Stomach (tissue), 9 donors: ENCODE results near the gene GMDS. TPM values are rescaled to one million over a fixed set of nuclear protein-coding genes. Genes with fewer than 3 reads are reported as not detected.

Experiments
- DNase-seq, 2 donors: peaks; one replicate each; pipeline versions ENCODE4 v3.0.0 to v3.0.0-alpha.2; 2013 to 2019
- H3K27ac ChIP-seq, 5 donors: fragments of 200-600 bp in 4 of 5; sonication (generic) in 4 of 5; one replicate each; pipeline ENCODE4 v1.5.1; 2013 to 2019; ENCODE audit warnings: mild to moderate bottlenecking in 1 of 5, moderate library complexity in 1 of 5
- H3K27me3 ChIP-seq, 3 donors: fragments of 200-600 bp; sonication (generic); one replicate each; pipeline ENCODE4 v1.5.1; 2017 to 2019; ENCODE audit warnings: mixed run types in 1 of 3
- H3K36me3 ChIP-seq, 4 donors: fragments of 200-600 bp; sonication (generic); 1 replicate in 3 of 4; 2 replicates in 1 of 4; pipeline ENCODE4 v1.5.1; 2016 to 2019
- H3K4me1 ChIP-seq, 4 donors: fragments of 200-600 bp; sonication (generic); one replicate each; pipeline ENCODE4 v1.5.1; 2016 to 2019
- H3K4me3 ChIP-seq, 4 donors: fragments of 200-600 bp; sonication (generic) in 3 of 4; one replicate each; pipeline ENCODE4 v1.5.1; 2016 to 2019; ENCODE audit warnings: mild to moderate bottlenecking in 1 of 4
- H3K9me3 ChIP-seq, 4 donors: fragments of 200-600 bp; sonication (generic); one replicate each; pipeline ENCODE4 v1.5.1; 2016 to 2019
- CTCF ChIP-seq, 7 experiments: fragments of 450-650 bp in 4 of 7; fragments of 200-600 bp in 3 of 7; sonication (generic) in 3 of 7; IDR thresholded peaks; one replicate each; pipeline ENCODE4 v1.5.1; 2016 to 2019; ENCODE audit warnings: antibody characterized with exemption in 7 of 7, control low read depth in 2 of 7, mild to moderate bottlenecking in 1 of 7
- EP300 ChIP-seq: sonication (generic); formaldehyde crosslinking; IDR thresholded peaks from one replicate; pipeline ENCODE4 v1.6.1; 2017; ENCODE audit warnings: antibody characterized with exemption
- POLR2A ChIP-seq, 4 donors: fragments of 450-650 bp; IDR thresholded peaks; one replicate each; pipeline ENCODE4 v1.6.1; 2016; ENCODE audit warnings: antibody characterized with exemption in 4 of 4, control low read depth in 2 of 4, mild to moderate bottlenecking in 1 of 4, moderate library complexity in 1 of 4
- POLR2AphosphoS5 ChIP-seq, 3 donors: sonication (generic); formaldehyde crosslinking; IDR thresholded peaks; one replicate each; pipeline ENCODE4 v1.6.1; 2016; ENCODE audit warnings: antibody characterized with exemption in 3 of 3
- WGBS, 5 donors: extraction: QIAGEN DNeasy Blood & Tissue Kit in 3 of 5; methylation state at CpG; one replicate each; pipeline versions ENCODE4 v1.1.5 to v1.1.7; 2013 to 2018; 5-methylcytosine and 5-hydroxymethylcytosine counted together
- intact Hi-C: fragments of 100-400 bp; cut with DNase I; formaldehyde crosslinking; loops from one replicate; pipeline ENCODE4 v1.15.1; 2023; ENCODE audit warnings: low total_unique reads
- polyA plus RNA-seq, 3 donors: library from polyadenylated mRNA; stranded (reverse); fragments of 200-250 nt; gene quantifications; one replicate each; pipeline ENCODE4 v1.2.3, GENCODE V29; 2013
- total RNA-seq, 5 donors: library from RNA; depleted of rRNA; stranded (reverse); fragments of >200 nt; gene quantifications; one replicate each; pipeline versions ENCODE4 v1.1.0 to v1.2.3, GENCODE V29; 2014 to 2016
- donor health status: healthy with polysubstance abuse.
- donor health status: Bipolar disorder and iron deficiency.
- donor health status: healthy.

GMDS gene
- total and polyA plus RNA-seq, 8 donors: 83.7 to 262 (median 121) TPM

GRCh38 chr6:2179950-2180349 is 65.5 kb downstream of the GMDS start:
- Histone ChIP-seq H3K27ac (no peak overlapping the region), H3K36me3 (no peaks in the 10 kb centered on the region), H3K27me3 (no peaks in the 10 kb centered on the region), H3K4me1 (peaks cover 0 to 13% (median 3%) of the 10 kb centered on the region in 4 donors), H3K4me3 (no peak overlapping the region), H3K9me3 (peaks cover 0 to 9% (median 4%) of the 10 kb centered on the region in 4 donors)
- no peak for TF ChIP-seq POLR2A (IDR thresholded peaks at IDR 0.05)
- TF ChIP-seq CTCF (IDR thresholded peaks at IDR 0.05): no peak
- TF ChIP-seq POLR2AphosphoS5 (IDR thresholded peaks at IDR 0.05): no peak
- TF ChIP-seq EP300: no peak
- DNase-seq: no peak
- intact Hi-C loops: no loop called here

GRCh38 chr6:2179241-2179640 is 66.2 kb downstream of the GMDS start:
- intact Hi-C loops: no loop called here
- Histone ChIP-seq H3K36me3 (no peaks in the 10 kb centered on the region), H3K27me3 (no peaks in the 10 kb centered on the region), H3K27ac (no peak overlapping the region), H3K9me3 (peaks cover 0 to 9% (median 4%) of the 10 kb centered on the region in 4 donors), H3K4me3 (no peak overlapping the region), H3K4me1 (peaks cover 0 to 13% (median 3%) of the 10 kb centered on the region in 4 donors)
- 58 to 79% (median 73%) methylated on average over 1 of the region's 1 CpG for WGBS, 5 donors
- no peak for TF ChIP-seq POLR2A (IDR thresholded peaks at IDR 0.05)
- no peak for TF ChIP-seq CTCF (IDR thresholded peaks at IDR 0.05)
- TF ChIP-seq EP300: no peak
- no peak for DNase-seq

- WGBS, 5 donors: 91 to 100% (median 96%) methylated on average over 4 of the region's 4 CpGs
- intact Hi-C loops: no loop called here
- H3K4me3 ChIP-seq: no peak overlapping the region
- no peak for TF ChIP-seq POLR2A (IDR thresholded peaks at IDR 0.05)
- no peak for TF ChIP-seq EP300
- TF ChIP-seq CTCF (IDR thresholded peaks at IDR 0.05): no peak
- no peak for TF ChIP-seq POLR2AphosphoS5 (IDR thresholded peaks at IDR 0.05)
- peaks cover 0 to 9% (median 4%) of the 10 kb centered on the region in 4 donors for H3K9me3 ChIP-seq
- peaks cover 0 to 13% (median 3%) of the 10 kb centered on the region in 4 donors for H3K4me1 ChIP-seq
- no peaks in the 10 kb centered on the region for H3K27me3 ChIP-seq
- no peak overlapping the region for H3K27ac ChIP-seq
- DNase-seq: no peak
- H3K36me3 ChIP-seq: no peaks in the 10 kb centered on the region
These were observed 67.3 kb downstream of the GMDS start for GRCh38 chr6:2178125-2178524.

GRCh38 chr6:2175825-2176224 is 69.6 kb downstream of the GMDS start:
- H3K36me3 ChIP-seq: no peaks in the 10 kb centered on the region
- H3K4me3 ChIP-seq: no peak overlapping the region
- 83 to 94% (median 88%) methylated on average over 2 of the region's 2 CpGs for WGBS, 5 donors
- H3K27me3 ChIP-seq: no peaks in the 10 kb centered on the region
- no peak overlapping the region for H3K27ac ChIP-seq
- intact Hi-C loops: no loop called here
- no peak for TF ChIP-seq POLR2A (IDR thresholded peaks at IDR 0.05)
- no peak for TF ChIP-seq EP300
- TF ChIP-seq CTCF (IDR thresholded peaks at IDR 0.05): no peak
- no peak for TF ChIP-seq POLR2AphosphoS5 (IDR thresholded peaks at IDR 0.05)
- peaks cover 0 to 9% (median 4%) of the 10 kb centered on the region in 4 donors for H3K9me3 ChIP-seq
- no peak for DNase-seq
- no peaks in the 10 kb centered on the region for H3K4me1 ChIP-seq
